ENCODE measurements around the gene OLIG2. TPM values are rescaled to one million over a fixed set of nuclear protein-coding genes. Genes with fewer than 3 reads are reported as not detected.

OLIG2 gene
- total RNA-seq, 1 experiment from 2014 or later, result 0.79 TPM

- TF ChIP-seq, protein P1, sequence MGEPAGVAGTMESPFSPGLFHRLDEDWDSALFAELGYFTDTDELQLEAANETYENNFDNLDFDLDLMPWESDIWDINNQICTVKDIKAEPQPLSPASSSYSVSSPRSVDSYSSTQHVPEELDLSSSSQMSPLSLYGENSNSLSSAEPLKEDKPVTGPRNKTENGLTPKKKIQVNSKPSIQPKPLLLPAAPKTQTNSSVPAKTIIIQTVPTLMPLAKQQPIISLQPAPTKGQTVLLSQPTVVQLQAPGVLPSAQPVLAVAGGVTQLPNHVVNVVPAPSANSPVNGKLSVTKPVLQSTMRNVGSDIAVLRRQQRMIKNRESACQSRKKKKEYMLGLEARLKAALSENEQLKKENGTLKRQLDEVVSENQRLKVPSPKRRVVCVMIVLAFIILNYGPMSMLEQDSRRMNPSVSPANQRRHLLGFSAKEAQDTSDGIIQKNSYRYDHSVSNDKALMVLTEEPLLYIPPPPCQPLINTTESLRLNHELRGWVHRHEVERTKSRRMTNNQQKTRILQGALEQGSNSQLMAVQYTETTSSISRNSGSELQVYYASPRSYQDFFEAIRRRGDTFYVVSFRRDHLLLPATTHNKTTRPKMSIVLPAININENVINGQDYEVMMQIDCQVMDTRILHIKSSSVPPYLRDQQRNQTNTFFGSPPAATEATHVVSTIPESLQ (CRISPR knock-in tag; IDR thresholded peaks at IDR 0.05), result no peak
- TF ChIP-seq RELA (CRISPR knock-in tag; IDR thresholded peaks at IDR 0.05; ENCODE audit: borderline replicate concordance) (no peak), ZNF121 (CRISPR knock-in tag; IDR thresholded peaks at IDR 0.05) (no peak)
Observed at GRCh38 chr21:33069994-33070743, 44.4 kb downstream of the OLIG2 start, which contains the start of gene OLIG1 (continued).

GRCh38 chr21:33070744-33070997 lies 44.9 kb downstream of the OLIG2 start:
- no peaks in the 10 kb centered on the region for H3K36me3 Mint-ChIP-seq
- H3K4me3 Mint-ChIP-seq, result no peak overlapping the region
- ATAC-seq, result no peak
- POLR2A ChIA-PET, result interaction anchor here (1.4 kb wide), 1 partner anchor 45 kb away, joined by 4 read pairs; the partner anchor contains the start of gene OLIG2
- no peak for DNase-seq (ENCODE audit: low spot score)
- H3K27me3 Mint-ChIP-seq (ENCODE audit: low read depth), result peaks cover 89% of the 10 kb centered on the region
- H3K4me1 Mint-ChIP-seq, result peaks cover 43% of the 10 kb centered on the region
- no peak overlapping the region for H3K27ac Mint-ChIP-seq
- peaks cover 5% of the 10 kb centered on the region; the same call in 1 of the 2 replicates for H3K9me3 Mint-ChIP-seq
- no peak for TF ChIP-seq ZSCAN18 (CRISPR knock-in tag; IDR thresholded peaks at IDR 0.05)
- TF ChIP-seq, protein P2, sequence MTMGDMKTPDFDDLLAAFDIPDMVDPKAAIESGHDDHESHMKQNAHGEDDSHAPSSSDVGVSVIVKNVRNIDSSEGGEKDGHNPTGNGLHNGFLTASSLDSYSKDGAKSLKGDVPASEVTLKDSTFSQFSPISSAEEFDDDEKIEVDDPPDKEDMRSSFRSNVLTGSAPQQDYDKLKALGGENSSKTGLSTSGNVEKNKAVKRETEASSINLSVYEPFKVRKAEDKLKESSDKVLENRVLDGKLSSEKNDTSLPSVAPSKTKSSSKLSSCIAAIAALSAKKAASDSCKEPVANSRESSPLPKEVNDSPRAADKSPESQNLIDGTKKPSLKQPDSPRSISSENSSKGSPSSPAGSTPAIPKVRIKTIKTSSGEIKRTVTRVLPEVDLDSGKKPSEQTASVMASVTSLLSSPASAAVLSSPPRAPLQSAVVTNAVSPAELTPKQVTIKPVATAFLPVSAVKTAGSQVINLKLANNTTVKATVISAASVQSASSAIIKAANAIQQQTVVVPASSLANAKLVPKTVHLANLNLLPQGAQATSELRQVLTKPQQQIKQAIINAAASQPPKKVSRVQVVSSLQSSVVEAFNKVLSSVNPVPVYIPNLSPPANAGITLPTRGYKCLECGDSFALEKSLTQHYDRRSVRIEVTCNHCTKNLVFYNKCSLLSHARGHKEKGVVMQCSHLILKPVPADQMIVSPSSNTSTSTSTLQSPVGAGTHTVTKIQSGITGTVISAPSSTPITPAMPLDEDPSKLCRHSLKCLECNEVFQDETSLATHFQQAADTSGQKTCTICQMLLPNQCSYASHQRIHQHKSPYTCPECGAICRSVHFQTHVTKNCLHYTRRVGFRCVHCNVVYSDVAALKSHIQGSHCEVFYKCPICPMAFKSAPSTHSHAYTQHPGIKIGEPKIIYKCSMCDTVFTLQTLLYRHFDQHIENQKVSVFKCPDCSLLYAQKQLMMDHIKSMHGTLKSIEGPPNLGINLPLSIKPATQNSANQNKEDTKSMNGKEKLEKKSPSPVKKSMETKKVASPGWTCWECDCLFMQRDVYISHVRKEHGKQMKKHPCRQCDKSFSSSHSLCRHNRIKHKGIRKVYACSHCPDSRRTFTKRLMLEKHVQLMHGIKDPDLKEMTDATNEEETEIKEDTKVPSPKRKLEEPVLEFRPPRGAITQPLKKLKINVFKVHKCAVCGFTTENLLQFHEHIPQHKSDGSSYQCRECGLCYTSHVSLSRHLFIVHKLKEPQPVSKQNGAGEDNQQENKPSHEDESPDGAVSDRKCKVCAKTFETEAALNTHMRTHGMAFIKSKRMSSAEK (CRISPR knock-in tag; IDR thresholded peaks at IDR 0.05; ENCODE audit: borderline replicate concordance), result no peak
- no peak for TF ChIP-seq SMAD3 (CRISPR knock-in tag; IDR thresholded peaks at IDR 0.05; ENCODE audit: borderline replicate concordance)
- TF ChIP-seq STAT6 (CRISPR knock-in tag; conservative IDR thresholded peaks at IDR 0.05; ENCODE audit: low read depth), result no peak
- no peak for TF ChIP-seq NR1H2 (CRISPR knock-in tag; IDR thresholded peaks at IDR 0.05)
- TF ChIP-seq RELA (CRISPR knock-in tag; IDR thresholded peaks at IDR 0.05; ENCODE audit: borderline replicate concordance), result no peak
- TF ChIP-seq ZNF423 (CRISPR knock-in tag; IDR thresholded peaks at IDR 0.05), result 0 out of 2 replicates have a peak, but pooled peaks have one; percentile 5
- TF ChIP-seq OVOL2 (CRISPR knock-in tag; IDR thresholded peaks at IDR 0.05; ENCODE audit: borderline replicate concordance), result no peak
- CTCF ChIA-PET, result interaction anchor here (0.7 to 1.4 kb wide), 6 partner anchors 39 to 127 kb away, joined by 3 to 14 read pairs (median 4); partner anchors contain the start of gene OLIG2
